ENCODE data around the gene MCF2L2. TPM values are rescaled to one million over a fixed set of nuclear protein-coding genes. Genes with fewer than 3 reads are reported as not detected.
A peak's percentile ranks its signal among the peaks of the same experiment; 100 is the strongest.
"Not testable (repeated sequence)": the region's sequence is repeated elsewhere in the genome, so short reads cannot be mapped to it uniquely, and the experiment has no call there.

MCF2L2 gene
- polyA plus RNA-seq, 2 of the 4 experiments (the other 2 are of a cell fraction): 0.03 to 0.05 TPM

- ATAC-seq: no peak
- no peak for FAIRE-seq
- Histone ChIP-seq H3K4me2 (no peak overlapping the region), H3K27ac (peak overlapping the region in 1 of 2 experiments; percentile 83; a peak in 1 of 6 replicates), H3K4me1 (peaks cover 33% of the 10 kb centered on the region), H3K9me3 (no peaks in the 10 kb centered on the region), H3K4me3 (no peak overlapping the region)
- WGBS (ENCODE audit: missing lambda C conversion rate): 91% methylated on average over 3 of the region's 3 CpGs
- CTCF ChIA-PET: interaction anchor here (0.7 to 2.8 kb wide), 5 partner anchors 9 to 188 kb away, joined by 3 to 14 read pairs (median 3); no protein-coding TSS in a partner anchor
- no peak for DNase-seq (ENCODE audit: low read depth in 1 of 2, low spot score in 1 of 2)
- TF ChIP-seq CBX2 (IDR thresholded peaks at IDR 0.05; ENCODE audit: borderline replicate concordance, low read depth): no peak
- TF ChIP-seq MAFK (IDR thresholded peaks at IDR 0.05; ENCODE audit: partially characterized antibody): no peak
- no peak for TF ChIP-seq HOXA7 (CRISPR knock-in tag; IDR thresholded peaks at IDR 0.05)
- no peak for TF ChIP-seq USF2 (IDR thresholded peaks at IDR 0.05)
- TF ChIP-seq ESRRA (IDR thresholded peaks at IDR 0.05; ENCODE audit: borderline replicate concordance, low read length): no peak
- TF ChIP-seq HOXB5 (CRISPR knock-in tag; IDR thresholded peaks at IDR 0.05): no peak
- no peak for TF ChIP-seq KDM5A (IDR thresholded peaks at IDR 0.05)
- TF ChIP-seq EHF (CRISPR knock-in tag; IDR thresholded peaks at IDR 0.05): no peak
- no peak for TF ChIP-seq PBX3 (IDR thresholded peaks at IDR 0.05)
- TF ChIP-seq CEBPB (IDR thresholded peaks at IDR 0.05): no peak
- no peak for TF ChIP-seq ZFP36 (IDR thresholded peaks at IDR 0.05; ENCODE audit: borderline replicate concordance, partially characterized antibody)
- no peak for TF ChIP-seq NFE2L2 (conservative IDR thresholded peaks at IDR 0.05; ENCODE audit: low read length)
- no peak for TF ChIP-seq RNF2 (IDR thresholded peaks at IDR 0.05; ENCODE audit: borderline replicate concordance, low read depth)
- no peak for TF ChIP-seq REST (IDR thresholded peaks at IDR 0.05)
- POLR2A ChIA-PET: no interaction called here
Measured at GRCh38 chr3:183372911-183373310, 55.5 kb downstream of the MCF2L2 start.

- FAIRE-seq; ATAC-seq; H3K9me3 ChIP-seq; DNase-seq (ENCODE audit: low read depth in 1 of 2, low spot score in 1 of 2); H3K4me3 ChIP-seq: not testable (repeated sequence)
- ChIA-PET CTCF (interaction anchor here (0.7 to 2.8 kb wide), 3 partner anchors 11 to 226 kb away, joined by 4 to 14 read pairs (median 4); partner anchors contain the start of gene B3GNT5), POLR2A (interaction anchor here (0.7 to 1.0 kb wide), 3 partner anchors 64 to 118 kb away, joined by 3 to 5 read pairs (median 5); partner anchors contain the start of gene B3GNT5)
- Histone ChIP-seq H3K4me1 (peaks cover 27% of the 10 kb centered on the region), H3K27ac (peak overlapping the region; percentile 83; a peak in 5 of 6 replicates), H3K4me2 (peak overlapping the region; percentile 46)
- 55% methylated on average over 5 of the region's 5 CpGs for WGBS (ENCODE audit: missing lambda C conversion rate)
Measured at GRCh38 chr3:183371600-183371968, 56.8 kb downstream of the MCF2L2 start.

GRCh38 chr3:183370391-183370790 lies 58.0 kb downstream of the MCF2L2 start:
- H3K27ac ChIP-seq: peak overlapping the region; percentile 83; a peak in 5 of 6 replicates
- no peaks in the 10 kb centered on the region for H3K9me3 ChIP-seq
- DNase-seq (ENCODE audit: low read depth in 1 of 2, low spot score in 1 of 2): no peak
- FAIRE-seq: no peak
- POLR2A ChIA-PET: interaction anchor here (0.6 kb wide), 1 partner anchor 82 kb away, joined by 4 read pairs; no protein-coding TSS in a partner anchor
- H3K4me2 ChIP-seq: peak overlapping the region; percentile 46
- H3K4me3 ChIP-seq: no peak overlapping the region
- peaks cover 27% of the 10 kb centered on the region for H3K4me1 ChIP-seq
- WGBS (ENCODE audit: missing lambda C conversion rate): 85% methylated on average over 4 of the region's 4 CpGs
- CTCF ChIA-PET: interaction anchor here (1.3 kb wide), 1 partner anchor 11 kb away, joined by 5 read pairs; no protein-coding TSS in a partner anchor
- ATAC-seq: no peak; a peak in 1 of 6 replicates
- no peak for TF ChIP-seq RARB (CRISPR knock-in tag; IDR thresholded peaks at IDR 0.05)
- TF ChIP-seq ZNF302 (CRISPR knock-in tag; IDR thresholded peaks at IDR 0.05): no peak
- no peak for TF ChIP-seq NPAS2 (CRISPR knock-in tag; IDR thresholded peaks at IDR 0.05; ENCODE audit: borderline replicate concordance)
- TF ChIP-seq KDM5A (IDR thresholded peaks at IDR 0.05): no peak
- TF ChIP-seq NFE2L2 (conservative IDR thresholded peaks at IDR 0.05; ENCODE audit: low read length): no peak
- TF ChIP-seq ZSCAN20 (CRISPR knock-in tag; IDR thresholded peaks at IDR 0.05): no peak
- no peak for TF ChIP-seq ZFP36 (IDR thresholded peaks at IDR 0.05; ENCODE audit: borderline replicate concordance, partially characterized antibody)
- TF ChIP-seq EHF (CRISPR knock-in tag; IDR thresholded peaks at IDR 0.05): no peak
- TF ChIP-seq USF2 (IDR thresholded peaks at IDR 0.05): no peak
- no peak for TF ChIP-seq HEYL (CRISPR knock-in tag; IDR thresholded peaks at IDR 0.05)
